WI38 (cell line): ENCODE results near the gene MEGF11.

Experiments
- H3K4me3 ChIP-seq: 2 replicates; pipeline ENCODE4 v1.5.1; 2011; ENCODE audit warnings: low read depth, mild to moderate bottlenecking, control low read depth, low read length
- TF ChIP-seq, protein P1 (sequence below): IDR thresholded peaks from 2 replicates; pipeline ENCODE4 v1.5.1; 2012; ENCODE audit warnings: low read depth, mild to moderate bottlenecking, control low read depth, low read length

Gene MEGF11

DNA sequence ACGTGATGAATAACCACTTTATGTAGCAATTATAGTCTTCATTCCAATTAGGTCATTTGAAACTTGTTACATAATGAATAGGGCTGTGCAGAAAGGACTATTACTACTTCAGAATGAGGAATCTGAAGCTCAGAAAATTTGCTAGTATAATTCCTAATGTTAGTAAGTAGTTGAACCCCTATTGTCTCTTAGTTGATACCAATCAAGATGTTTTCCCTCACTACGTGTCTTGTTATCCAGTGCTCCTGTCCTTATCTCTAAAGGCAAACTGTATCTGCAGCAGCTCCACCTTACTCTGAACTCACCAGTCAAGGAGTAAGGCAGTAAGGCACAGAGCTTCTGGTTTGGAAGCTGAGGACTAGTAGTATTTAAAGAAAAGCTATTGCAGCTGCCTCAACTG, 352.2 kb downstream of the MEGF11 start:
- H3K4me3 ChIP-seq: no peak overlapping the region
- TF ChIP-seq, protein P1, sequence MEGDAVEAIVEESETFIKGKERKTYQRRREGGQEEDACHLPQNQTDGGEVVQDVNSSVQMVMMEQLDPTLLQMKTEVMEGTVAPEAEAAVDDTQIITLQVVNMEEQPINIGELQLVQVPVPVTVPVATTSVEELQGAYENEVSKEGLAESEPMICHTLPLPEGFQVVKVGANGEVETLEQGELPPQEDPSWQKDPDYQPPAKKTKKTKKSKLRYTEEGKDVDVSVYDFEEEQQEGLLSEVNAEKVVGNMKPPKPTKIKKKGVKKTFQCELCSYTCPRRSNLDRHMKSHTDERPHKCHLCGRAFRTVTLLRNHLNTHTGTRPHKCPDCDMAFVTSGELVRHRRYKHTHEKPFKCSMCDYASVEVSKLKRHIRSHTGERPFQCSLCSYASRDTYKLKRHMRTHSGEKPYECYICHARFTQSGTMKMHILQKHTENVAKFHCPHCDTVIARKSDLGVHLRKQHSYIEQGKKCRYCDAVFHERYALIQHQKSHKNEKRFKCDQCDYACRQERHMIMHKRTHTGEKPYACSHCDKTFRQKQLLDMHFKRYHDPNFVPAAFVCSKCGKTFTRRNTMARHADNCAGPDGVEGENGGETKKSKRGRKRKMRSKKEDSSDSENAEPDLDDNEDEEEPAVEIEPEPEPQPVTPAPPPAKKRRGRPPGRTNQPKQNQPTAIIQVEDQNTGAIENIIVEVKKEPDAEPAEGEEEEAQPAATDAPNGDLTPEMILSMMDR: no peak

DNA sequence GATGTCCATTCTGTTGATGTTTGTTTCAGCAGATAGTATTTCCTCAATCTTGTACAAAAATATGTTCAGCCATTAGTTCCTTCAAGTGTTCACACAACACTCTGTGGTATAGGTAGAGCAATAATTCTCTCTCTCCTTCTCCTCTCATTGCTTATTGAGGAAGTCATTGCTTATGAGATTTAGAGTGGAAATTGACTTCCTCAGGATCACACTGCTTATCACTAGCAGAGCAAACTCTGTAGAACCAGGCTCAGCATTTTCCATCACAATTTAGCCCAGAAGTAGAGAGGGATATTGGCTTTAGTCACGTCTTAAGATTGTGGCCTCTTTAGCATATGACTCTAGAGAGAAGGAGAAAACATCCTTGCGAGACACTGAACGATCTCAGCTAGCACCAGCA, 353.1 kb downstream of the MEGF11 start:
- TF ChIP-seq, protein P1: no peak
- no peak overlapping the region for H3K4me3 ChIP-seq

DNA sequence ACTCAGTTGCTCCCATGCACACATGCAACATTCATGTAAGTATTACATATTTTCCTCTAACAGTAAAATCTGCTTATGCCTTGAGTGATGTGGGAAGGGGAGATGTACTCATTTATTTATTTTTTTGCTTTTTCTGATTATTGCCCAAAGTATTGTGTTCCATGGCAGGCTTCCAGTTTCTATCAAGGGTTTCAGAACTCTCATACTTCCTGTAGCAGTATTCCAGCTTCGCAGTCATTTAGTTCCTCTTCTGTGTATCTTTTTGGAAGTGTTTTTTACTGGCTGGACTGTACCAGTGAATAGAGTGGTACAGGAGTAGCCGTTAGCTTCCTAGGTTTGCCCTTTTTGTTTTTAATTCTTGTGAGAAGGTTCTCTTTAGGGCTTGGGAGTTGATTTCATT, 357.3 kb downstream of the MEGF11 start:
- TF ChIP-seq, protein P1: no peak
- H3K4me3 ChIP-seq: no peak overlapping the region

DNA sequence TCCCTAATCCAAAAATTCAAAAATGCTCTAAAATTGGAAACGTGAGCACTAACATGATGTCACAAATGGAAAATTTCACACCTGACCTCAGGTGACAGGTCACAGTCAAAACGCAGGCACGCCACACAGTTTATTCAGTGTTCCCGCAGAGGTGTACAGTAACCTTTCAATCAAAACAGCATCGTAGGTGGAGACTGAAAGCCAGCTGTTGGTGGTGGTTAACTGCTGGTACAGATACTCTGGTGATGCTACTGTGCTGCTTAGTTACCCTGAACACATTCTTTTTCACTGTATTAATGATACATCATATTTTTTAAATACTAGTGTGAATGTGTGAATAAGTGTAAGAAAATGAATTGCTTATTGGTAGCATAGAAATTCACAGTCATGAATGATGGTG, 360.5 kb downstream of the MEGF11 start:
- no peak overlapping the region for H3K4me3 ChIP-seq

DNA sequence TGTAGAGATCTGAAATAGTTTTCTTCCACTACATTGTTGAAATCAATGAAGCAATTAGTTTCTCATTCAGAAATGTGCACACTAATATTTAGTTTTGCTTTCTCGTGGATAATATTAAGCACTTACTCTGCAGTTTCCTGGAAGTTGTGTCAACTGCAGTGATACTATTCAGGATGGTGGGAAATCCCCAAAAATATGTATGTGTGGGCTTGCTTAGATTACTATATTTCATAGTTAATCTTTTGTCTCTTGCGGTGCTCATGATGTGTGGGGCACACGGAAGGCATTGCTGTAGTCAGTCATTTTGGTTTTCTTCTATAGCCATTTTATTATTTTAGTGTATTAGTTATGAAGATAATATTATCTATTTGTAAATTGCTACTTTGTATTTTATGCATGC, 364.6 kb downstream of the MEGF11 start:
- TF ChIP-seq, protein P1: no peak
- H3K4me3 ChIP-seq: no peak overlapping the region

More for the DNA sequence above, 360.5 kb downstream of the MEGF11 start:
- TF ChIP-seq, protein P1: no peak

DNA sequence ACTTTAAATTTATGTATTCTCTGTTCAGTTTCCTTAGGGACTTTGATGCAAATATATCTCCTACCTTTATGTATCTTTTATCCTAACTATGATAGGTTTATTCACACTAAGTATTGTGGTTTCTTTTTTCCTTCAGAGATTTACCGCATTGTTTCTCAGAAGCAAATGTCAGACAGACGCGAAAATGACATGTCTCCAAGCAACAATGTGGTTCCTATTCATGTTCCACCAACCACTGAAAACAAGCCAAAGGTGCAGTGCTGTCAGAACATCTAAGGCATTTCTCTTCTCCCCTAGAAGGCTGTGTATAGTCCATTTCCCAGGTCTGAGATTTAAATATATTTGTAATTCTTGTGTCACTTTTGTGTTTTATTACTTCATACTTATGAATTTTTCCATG, 366.0 kb downstream of the MEGF11 start:
- H3K4me3 ChIP-seq: no peak overlapping the region
- TF ChIP-seq, protein P1: no peak

DNA sequence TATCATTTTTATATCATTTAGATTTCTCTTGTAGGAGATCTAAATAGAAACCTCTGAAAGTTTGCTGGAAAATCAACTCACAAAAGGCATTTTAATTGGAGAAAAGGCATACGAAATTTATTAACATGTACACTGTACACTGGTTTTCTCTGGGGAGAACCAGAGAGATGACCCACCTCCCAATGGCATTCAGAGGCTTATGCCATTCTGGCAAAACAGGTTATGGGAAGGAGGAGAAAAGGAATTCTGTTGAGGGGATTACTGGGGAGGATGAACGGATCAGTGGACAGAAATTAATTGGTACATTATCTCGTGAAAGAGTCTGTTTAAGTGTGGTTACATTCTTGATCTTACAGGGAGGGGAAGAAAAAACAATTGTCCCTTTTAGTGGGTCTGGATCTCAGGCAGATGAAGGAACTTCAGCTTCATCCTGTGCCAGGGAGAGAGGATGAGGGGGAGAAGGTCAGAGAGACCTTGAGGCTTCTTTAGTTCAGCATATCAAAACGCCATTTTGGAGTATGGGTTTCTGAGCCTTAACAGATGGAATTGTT, 367.8 kb downstream of the MEGF11 start:
- TF ChIP-seq, protein P1: no peak
- H3K4me3 ChIP-seq: no peak overlapping the region
